Activated CD4-positive, alpha-beta memory T cell treated with anti-CD3 and anti-CD28 coated beads, Interleukin-2, amount 10 ng/mL, durations not matched to agents 7 days and 5 days (primary cell): ENCODE results near the gene PRPF18. TPM values are rescaled to one million over a fixed set of nuclear protein-coding genes. Genes with fewer than 3 reads are reported as not detected.

Experiments
- CTCF ChIA-PET: fragments of 350-600 bp; sonication (Branson Sonifier 250); formaldehyde crosslinking; loops from one replicate; lab custom pipeline; 2021; ENCODE audit warnings: antibody characterized with exemption, inconsistent platforms; lab: Charles Lee
- POLR2A ChIA-PET: fragments of 350-600 bp; sonication (Branson Sonifier 250); formaldehyde crosslinking; loops from one replicate; lab custom pipeline; 2021; ENCODE audit warnings: antibody characterized with exemption; lab: Charles Lee
- DNase-seq: peaks from one replicate; pipeline ENCODE4 v3.0.0-alpha.2; 2020
- H3K27ac Mint-ChIP-seq: one replicate; pipeline ENCODE4 v1.8.0; 2021; ENCODE audit warnings: mild to moderate bottlenecking, mixed read lengths
- H3K27me3 Mint-ChIP-seq: one replicate; pipeline ENCODE4 v1.8.0; 2021; ENCODE audit warnings: mixed read lengths
- H3K36me3 Mint-ChIP-seq: one replicate; pipeline ENCODE4 v1.8.0; 2021; ENCODE audit warnings: low read depth, mixed read lengths
- H3K4me1 Mint-ChIP-seq: one replicate; pipeline ENCODE4 v1.8.0; 2021; ENCODE audit warnings: mixed read lengths
- H3K4me3 Mint-ChIP-seq: one replicate; pipeline ENCODE4 v1.8.0; 2021; ENCODE audit warnings: mild to moderate bottlenecking, mixed read lengths
- H3K9me3 Mint-ChIP-seq: one replicate; pipeline ENCODE4 v1.8.0; 2021; ENCODE audit warnings: mixed read lengths
- total RNA-seq, 2 experiments: library from RNA; stranded (reverse); gene quantifications; one replicate each; pipeline ENCODE4 v1.2.3, GENCODE V29; 2021

The PRPF18 gene
- total RNA-seq, 2 experiments from 2014 or later, result 22.5 to 26.0 TPM

DNA sequence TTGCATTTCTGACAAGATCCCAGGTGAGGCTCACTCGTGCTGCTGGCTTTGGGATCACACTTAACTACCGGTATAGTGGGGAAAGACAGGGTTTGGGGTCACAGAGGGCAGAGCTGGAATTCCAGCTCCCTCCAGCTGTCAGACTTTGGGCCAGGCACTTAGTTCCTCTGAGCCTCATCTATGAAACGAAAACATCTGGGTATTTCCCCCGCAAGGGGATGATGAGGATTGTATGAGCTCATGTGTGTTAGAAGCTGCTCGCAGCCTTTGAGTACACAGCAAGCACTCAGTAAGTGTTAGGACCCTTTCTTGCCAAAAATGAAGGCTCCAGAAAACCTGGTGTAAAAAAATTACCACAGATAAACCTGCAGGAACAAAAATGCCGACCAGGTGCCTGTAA is 66.1 kb downstream of the PRPF18 start:
- Mint-ChIP-seq H3K27me3 (no peaks in the 10 kb centered on the region), H3K9me3 (no peaks in the 10 kb centered on the region), H3K36me3 (peaks cover 6% of the 10 kb centered on the region), H3K4me1 (peaks cover 7% of the 10 kb centered on the region), H3K27ac (no peak overlapping the region), H3K4me3 (no peak overlapping the region)
- ChIA-PET CTCF (no interaction called here), POLR2A (interaction anchor here (1.3 kb wide), 1 partner anchor 10 kb away, joined by 3 read pairs; no protein-coding TSS in a partner anchor)
- no peak for DNase-seq

DNA sequence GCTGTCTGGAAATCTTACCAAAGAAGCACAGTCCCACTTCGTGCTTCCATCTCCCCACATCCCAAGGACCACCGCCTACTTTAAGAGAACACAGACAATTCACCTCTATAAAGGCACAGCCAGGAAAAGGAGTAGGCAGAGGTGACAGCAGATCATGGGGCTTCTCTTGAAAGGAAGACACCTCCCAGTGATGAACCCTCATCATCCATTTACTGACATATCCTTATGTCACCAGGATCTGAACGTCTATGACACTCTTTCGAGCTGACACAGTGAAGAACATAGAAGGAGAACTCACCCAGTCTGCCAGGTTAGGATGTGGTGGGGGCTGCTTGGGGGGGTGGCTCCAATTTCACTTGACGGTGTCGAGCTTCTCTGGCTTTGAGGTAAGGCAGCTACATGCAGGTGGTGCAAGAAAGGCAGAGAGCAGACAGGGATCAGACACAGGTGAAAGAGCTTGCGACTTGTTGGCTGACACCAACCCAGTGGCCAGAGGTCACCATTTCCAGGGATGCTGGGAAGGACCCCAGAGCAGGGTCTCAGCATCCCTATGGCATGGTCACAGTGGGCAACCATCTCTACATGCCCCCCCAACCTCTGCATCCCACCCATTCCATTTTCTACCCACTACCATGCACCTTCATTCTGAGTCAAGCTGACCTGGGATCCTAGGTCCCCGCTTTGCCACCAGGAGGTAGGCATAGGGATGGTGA is 67.5 kb downstream of the PRPF18 start:
- H3K27ac Mint-ChIP-seq, result no peak overlapping the region
- POLR2A ChIA-PET, result interaction anchor here (1.3 kb wide), 1 partner anchor 67 kb away, joined by 4 read pairs; the partner anchor contains the start of gene PRPF18
- no peak for DNase-seq
- peaks cover 2% of the 10 kb centered on the region for H3K4me1 Mint-ChIP-seq
- no peaks in the 10 kb centered on the region for H3K9me3 Mint-ChIP-seq
- H3K36me3 Mint-ChIP-seq, result no peaks in the 10 kb centered on the region
- H3K4me3 Mint-ChIP-seq, result no peak overlapping the region
- CTCF ChIA-PET, result no interaction called here
- no peaks in the 10 kb centered on the region for H3K27me3 Mint-ChIP-seq

DNA sequence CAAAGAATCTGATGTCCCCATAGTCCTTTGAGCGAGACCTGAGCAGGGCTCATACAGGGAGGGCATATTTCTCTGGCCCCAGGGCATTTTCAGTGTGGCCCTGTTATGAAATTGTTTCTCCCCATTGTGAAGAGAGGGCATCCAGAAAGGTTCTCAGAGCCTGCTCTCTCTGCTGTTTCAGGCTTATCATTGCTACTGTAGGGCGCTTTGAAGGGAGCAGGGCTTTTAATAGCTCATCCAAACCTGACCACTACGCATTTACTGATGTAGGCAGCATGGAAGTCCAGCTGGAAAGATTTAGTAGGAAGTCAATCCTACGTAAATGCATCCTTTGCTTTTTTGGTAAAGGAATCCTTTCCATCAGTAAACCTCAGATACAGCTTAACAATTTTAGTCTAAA is 68.1 kb downstream of the PRPF18 start:
- Mint-ChIP-seq H3K27me3 (no peaks in the 10 kb centered on the region), H3K9me3 (no peaks in the 10 kb centered on the region), H3K27ac (no peak overlapping the region), H3K4me1 (peaks cover 5% of the 10 kb centered on the region), H3K4me3 (no peak overlapping the region), H3K36me3 (no peaks in the 10 kb centered on the region)
- DNase-seq, result no peak
- ChIA-PET POLR2A (interaction anchor here (1.3 kb wide), 1 partner anchor 68 kb away, joined by 4 read pairs; the partner anchor contains the start of gene PRPF18), CTCF (no interaction called here)

DNA sequence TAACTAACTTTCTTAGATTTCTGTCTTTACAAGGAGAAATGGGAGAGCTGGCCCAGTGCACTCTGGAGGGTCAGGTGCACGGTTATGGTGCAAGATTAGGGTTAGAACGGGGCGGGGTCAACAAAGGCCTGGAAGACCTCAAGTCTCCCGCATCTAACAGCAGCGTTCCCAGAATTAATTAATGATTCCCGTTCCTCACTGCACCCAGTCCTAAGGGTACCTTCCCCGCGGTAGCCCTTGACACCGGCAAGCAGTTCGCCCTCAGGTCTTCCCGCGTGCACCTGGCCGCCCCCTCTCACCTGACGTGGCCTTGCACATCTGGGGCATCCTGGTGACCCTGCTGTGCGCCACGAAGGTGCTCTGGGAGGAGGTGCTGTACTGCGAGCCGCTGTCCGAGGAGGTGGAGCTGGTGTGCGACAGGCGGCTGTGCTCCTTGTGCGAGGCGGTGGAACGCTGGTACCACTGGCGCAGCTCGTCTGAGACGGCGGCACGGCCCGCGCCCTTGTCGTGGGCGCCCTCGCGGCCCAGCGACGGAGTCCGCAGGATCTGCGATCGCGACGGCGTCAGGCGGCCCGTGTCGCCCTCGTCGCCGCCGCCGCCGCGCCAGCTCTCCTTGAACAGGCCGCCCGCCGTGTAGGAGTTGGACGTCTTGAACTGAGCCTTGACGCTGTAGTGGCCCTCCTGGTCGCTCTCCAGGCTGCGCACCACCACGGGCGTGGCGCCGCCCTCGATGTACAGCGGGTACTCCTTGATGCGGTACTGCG is 69.8 kb downstream of the PRPF18 start:
- Mint-ChIP-seq H3K4me1 (peaks cover 10% of the 10 kb centered on the region), H3K4me3 (no peak overlapping the region), H3K9me3 (no peaks in the 10 kb centered on the region), H3K27ac (no peak overlapping the region), H3K27me3 (no peaks in the 10 kb centered on the region), H3K36me3 (no peaks in the 10 kb centered on the region)
- no peak for DNase-seq
- ChIA-PET CTCF (no interaction called here), POLR2A (no interaction called here)

DNA sequence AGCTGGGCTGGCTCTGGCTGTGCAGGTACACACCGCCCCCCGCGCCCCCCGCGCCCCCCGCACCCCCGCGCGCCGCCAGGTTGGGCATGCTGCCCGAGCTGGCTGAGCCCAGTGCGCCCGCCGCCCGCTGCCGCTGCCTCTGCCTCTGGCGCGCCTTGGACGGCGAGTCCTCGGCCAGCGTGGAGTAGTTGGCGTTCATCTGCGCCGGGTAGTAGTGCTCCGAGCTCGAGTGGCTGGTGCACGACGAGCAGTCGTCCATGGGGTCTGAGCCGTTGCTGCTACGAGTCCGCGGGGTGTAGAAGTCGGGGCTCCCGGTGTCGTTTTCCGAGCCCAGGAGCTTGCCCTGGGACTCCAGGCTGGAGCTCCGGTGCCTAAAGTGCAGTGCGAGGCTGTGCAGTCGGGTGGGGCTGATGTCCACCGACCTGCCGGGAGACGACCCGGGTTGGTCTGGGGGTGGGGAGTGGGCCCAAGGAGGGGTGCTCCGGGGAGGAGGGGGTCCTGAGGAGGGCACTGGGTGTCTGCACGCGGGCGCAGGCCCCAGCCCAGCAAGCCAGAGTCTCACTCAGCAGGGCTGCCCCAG is 70.4 kb downstream of the PRPF18 start:
- Mint-ChIP-seq H3K36me3 (no peaks in the 10 kb centered on the region), H3K4me1 (peaks cover 10% of the 10 kb centered on the region), H3K27ac (no peak overlapping the region), H3K9me3 (no peaks in the 10 kb centered on the region), H3K4me3 (no peak overlapping the region), H3K27me3 (no peaks in the 10 kb centered on the region)
- CTCF ChIA-PET, result interaction anchor here (0.6 kb wide), 1 partner anchor 237 kb away, joined by 4 read pairs; no protein-coding TSS in a partner anchor
- POLR2A ChIA-PET, result no interaction called here
- DNase-seq, result no peak

DNA sequence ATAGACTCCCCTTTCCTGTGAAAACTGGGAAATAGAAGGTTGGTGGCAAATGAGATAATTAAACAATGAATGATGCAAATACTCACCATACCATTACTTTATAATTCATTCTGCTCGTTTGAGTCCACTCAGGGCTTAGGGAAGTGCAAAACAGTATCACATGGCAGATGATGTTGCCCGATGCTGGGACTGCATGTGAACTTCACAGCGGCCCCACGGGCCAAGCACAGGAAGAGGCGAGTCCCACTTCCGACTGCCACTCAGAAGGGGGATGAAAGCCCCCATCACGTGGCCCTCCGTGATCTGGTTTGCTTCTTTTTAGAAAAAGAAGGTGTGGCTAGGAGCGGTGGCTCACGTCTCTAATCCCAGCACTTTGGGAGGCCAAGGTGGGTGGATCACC is 71.5 kb downstream of the PRPF18 start:
- no peak overlapping the region for H3K27ac Mint-ChIP-seq
- H3K4me3 Mint-ChIP-seq, result no peak overlapping the region
- H3K27me3 Mint-ChIP-seq, result no peaks in the 10 kb centered on the region
- peaks cover 10% of the 10 kb centered on the region for H3K4me1 Mint-ChIP-seq
- ChIA-PET POLR2A (no interaction called here), CTCF (no interaction called here)
- no peaks in the 10 kb centered on the region for H3K36me3 Mint-ChIP-seq
- H3K9me3 Mint-ChIP-seq, result no peaks in the 10 kb centered on the region
- no peak for DNase-seq

DNA sequence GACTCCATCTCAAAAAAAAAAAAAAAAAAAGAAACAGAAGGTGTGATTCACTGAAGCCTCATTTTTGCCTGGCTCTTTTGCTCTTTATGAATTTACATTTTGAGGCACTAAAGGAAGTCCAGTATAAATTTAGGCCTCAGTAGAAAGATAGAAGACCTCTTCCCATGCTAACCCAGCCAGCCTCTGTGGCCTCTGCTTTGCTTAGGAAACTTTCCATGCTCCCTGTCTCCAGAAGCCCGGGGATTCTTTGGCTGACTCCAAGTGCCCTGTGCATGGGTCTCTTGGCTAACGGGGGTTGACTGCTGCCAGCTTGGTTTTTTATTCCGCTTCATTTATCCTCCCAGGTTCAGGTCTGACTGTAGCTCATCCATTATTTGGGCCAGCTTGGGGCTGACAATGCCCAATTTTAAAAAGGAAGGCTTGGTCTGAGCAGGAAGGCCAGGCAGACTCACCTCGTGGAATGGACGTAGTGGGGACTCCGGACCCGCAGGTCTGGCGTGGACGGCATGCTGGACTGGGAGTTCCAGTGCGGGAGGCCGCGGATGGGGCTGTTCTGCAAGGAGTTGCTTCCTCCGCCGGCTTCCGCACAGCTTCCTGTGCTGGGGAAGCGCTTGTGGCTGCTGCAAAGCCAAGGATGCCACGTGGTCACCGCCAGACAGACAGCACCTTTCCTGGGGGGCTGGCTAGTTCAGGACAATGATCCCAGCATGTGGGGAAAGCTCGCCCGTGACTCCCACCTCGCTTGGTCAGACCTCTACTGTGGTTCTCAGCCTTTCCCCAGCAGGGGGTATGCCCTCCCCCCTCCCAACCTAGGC is 72.3 kb downstream of the PRPF18 start:
- H3K27me3 Mint-ChIP-seq, result no peaks in the 10 kb centered on the region
- H3K9me3 Mint-ChIP-seq, result no peaks in the 10 kb centered on the region
- no peak for DNase-seq
- H3K36me3 Mint-ChIP-seq, result no peaks in the 10 kb centered on the region
- POLR2A ChIA-PET, result no interaction called here
- no peak overlapping the region for H3K4me3 Mint-ChIP-seq
- CTCF ChIA-PET, result interaction anchor here (0.7 to 1.8 kb wide), 12 partner anchors 10 to 119 kb away, joined by 3 to 5 read pairs (median 4); partner anchors contain the start of gene PRPF18
- H3K4me1 Mint-ChIP-seq, result peaks cover 10% of the 10 kb centered on the region
- H3K27ac Mint-ChIP-seq, result no peak overlapping the region

DNA sequence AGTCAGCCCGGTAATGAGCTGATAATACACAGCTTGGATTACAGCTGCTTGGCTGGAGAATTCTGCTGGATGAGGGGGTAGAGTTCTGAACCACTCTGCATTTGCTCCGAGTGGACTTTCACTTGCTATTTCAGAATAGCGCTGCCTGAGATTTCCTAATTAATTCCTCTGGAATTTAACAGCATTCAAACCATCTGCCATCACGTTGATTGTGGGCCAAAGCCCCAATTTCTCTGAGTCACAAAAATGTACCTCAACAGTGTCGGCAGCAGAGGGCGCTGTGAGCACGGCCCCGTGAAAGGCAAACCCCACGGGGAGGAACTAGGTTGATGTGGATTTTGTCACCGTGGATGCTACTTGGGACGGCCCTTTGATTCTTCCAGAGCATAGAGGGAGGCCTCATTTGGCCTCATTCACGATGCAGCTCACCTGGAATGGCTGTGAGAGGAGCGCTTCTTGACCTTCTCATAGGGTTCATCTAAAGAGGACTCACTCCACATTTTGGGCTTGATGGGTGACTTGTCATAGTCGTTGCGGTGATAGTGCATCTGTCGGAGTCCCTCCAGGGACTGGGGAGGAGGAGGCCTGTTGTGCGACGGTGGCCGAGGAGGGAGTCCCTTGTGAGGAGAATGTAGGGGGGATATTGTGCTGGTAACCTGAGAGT is 73.3 kb downstream of the PRPF18 start:
- Mint-ChIP-seq H3K4me1 (peaks cover 10% of the 10 kb centered on the region), H3K27me3 (no peaks in the 10 kb centered on the region), H3K27ac (no peak overlapping the region), H3K4me3 (no peak overlapping the region), H3K9me3 (no peaks in the 10 kb centered on the region), H3K36me3 (no peaks in the 10 kb centered on the region)
- DNase-seq, result peak; percentile 65
- ChIA-PET CTCF (interaction anchor here (0.7 to 1.8 kb wide), 11 partner anchors 9 to 118 kb away, joined by 3 to 5 read pairs (median 4); partner anchors contain the start of gene PRPF18), POLR2A (no interaction called here)

DNA sequence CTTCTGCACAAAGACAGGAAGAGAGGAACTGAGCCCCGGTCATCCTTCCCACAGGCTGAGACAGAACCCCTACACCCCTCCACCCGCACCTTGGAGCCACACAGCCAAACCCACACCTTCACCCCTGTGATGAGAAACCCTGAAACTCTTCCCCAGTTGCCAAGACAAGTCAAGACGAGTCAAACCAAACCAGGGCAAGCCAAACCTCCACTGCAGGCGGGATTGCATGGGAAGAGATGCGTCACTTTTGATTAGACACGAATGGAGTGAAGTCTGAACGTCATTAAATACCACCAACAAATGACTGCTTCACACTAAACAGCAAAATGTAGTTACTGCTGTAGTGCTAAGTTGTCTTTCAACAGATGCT is 73.8 kb downstream of the PRPF18 start:
- H3K4me1 Mint-ChIP-seq, result peaks cover 10% of the 10 kb centered on the region
- no peaks in the 10 kb centered on the region for H3K9me3 Mint-ChIP-seq
- no peak overlapping the region for H3K27ac Mint-ChIP-seq
- POLR2A ChIA-PET, result no interaction called here
- no peaks in the 10 kb centered on the region for H3K36me3 Mint-ChIP-seq
- no peak for DNase-seq
- CTCF ChIA-PET, result interaction anchor here (1.0 to 1.4 kb wide), 2 partner anchors 17 to 116 kb away, joined by 5 to 6 read pairs; no protein-coding TSS in a partner anchor
- no peak overlapping the region for H3K4me3 Mint-ChIP-seq
- H3K27me3 Mint-ChIP-seq, result no peaks in the 10 kb centered on the region

DNA sequence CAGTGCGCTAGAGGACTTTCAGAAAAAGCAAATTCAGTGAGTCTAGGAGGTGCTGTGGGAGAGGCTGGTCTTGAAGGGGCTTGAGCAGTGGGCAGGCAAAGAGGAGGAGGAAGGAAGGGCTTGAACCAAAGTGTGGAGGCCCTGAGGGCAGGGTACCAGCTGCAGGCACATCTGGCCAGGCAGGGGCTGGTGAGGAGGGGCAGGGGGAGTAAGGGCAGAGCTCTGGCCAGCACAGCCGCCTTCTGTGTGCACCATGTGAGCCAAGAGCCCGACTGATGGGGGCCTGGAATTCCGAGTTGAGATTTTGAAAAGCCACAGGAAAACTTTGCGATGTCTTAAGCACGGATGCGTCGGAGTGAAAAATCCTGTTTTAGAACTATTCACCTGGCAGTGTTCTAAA is 74.5 kb downstream of the PRPF18 start:
- Mint-ChIP-seq H3K27ac (no peak overlapping the region), H3K9me3 (no peaks in the 10 kb centered on the region), H3K36me3 (no peaks in the 10 kb centered on the region), H3K4me3 (no peak overlapping the region), H3K27me3 (no peaks in the 10 kb centered on the region), H3K4me1 (peaks cover 10% of the 10 kb centered on the region)
- ChIA-PET CTCF (interaction anchor here (1.0 kb wide), 1 partner anchor 115 kb away, joined by 6 read pairs; no protein-coding TSS in a partner anchor), POLR2A (no interaction called here)
- DNase-seq, result no peak

DNA sequence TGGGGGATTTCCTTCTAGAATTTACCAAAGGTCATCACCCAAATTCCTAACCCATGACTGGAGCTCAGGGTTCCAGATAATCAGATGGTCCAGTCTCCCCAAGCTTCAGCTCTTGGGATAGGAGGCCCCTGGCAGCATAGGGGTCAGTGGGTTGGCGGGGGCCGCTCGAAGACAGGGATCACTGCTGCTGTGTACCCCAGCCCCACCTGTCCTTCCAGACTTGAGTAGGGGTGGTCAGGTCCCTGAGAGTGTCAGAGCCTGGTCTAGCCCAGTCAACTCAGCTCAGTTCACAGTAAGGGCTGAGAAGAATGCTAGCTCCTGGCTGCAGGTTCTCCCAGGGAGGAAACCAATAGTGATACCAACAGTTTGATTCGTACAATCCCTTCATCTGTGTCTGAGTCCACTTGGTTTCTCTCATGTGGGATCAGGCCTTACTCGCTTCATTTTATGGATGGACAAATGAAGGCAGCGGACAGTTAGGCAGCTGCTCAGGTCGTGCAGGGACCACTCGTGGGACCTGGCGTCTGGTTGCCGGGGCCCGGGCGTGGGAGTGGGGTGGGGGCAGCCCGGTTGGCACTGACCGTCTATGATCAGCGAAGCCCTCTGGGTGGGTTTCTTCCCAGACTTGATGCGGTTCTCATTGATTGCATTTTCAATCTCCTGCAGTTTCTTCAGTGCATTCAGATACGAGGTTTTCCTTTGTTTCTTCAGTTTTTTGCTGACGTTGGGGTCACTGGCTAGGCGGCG is 78.9 kb downstream of the PRPF18 start:
- no peak for DNase-seq
- ChIA-PET CTCF (no interaction called here), POLR2A (no interaction called here)
- Mint-ChIP-seq H3K36me3 (no peaks in the 10 kb centered on the region), H3K4me3 (no peak overlapping the region), H3K27ac (no peak overlapping the region), H3K27me3 (no peaks in the 10 kb centered on the region), H3K9me3 (no peaks in the 10 kb centered on the region), H3K4me1 (no peaks in the 10 kb centered on the region)
